AG09309 (cell line): ENCODE data around the gene UBALD2.

Experiments
- DNase-seq: peaks from one replicate; pipeline ENCODE4 v3.0.0-alpha.2; 2010; ENCODE audit warnings: low read depth
- H3K4me3 ChIP-seq: 2 replicates; pipeline ENCODE4 v1.5.1; 2011; ENCODE audit warnings: mild to moderate bottlenecking, low read depth, low read length, moderate library complexity; ENCODE audit not compliant: control insufficient read depth
- TF ChIP-seq, protein P1 (sequence below): IDR thresholded peaks from 2 replicates; pipeline ENCODE4 v1.5.1; 2011; ENCODE audit warnings: mild to moderate bottlenecking, low read depth, low read length, inconsistent platforms; ENCODE audit not compliant: insufficient read depth, control insufficient read depth; ENCODE audit errors: missing control alignments

Gene UBALD2

GRCh38 chr17:76309461-76309860 is 44.3 kb downstream of the UBALD2 start:
- no peak overlapping the region for H3K4me3 ChIP-seq
- TF ChIP-seq, protein P1, sequence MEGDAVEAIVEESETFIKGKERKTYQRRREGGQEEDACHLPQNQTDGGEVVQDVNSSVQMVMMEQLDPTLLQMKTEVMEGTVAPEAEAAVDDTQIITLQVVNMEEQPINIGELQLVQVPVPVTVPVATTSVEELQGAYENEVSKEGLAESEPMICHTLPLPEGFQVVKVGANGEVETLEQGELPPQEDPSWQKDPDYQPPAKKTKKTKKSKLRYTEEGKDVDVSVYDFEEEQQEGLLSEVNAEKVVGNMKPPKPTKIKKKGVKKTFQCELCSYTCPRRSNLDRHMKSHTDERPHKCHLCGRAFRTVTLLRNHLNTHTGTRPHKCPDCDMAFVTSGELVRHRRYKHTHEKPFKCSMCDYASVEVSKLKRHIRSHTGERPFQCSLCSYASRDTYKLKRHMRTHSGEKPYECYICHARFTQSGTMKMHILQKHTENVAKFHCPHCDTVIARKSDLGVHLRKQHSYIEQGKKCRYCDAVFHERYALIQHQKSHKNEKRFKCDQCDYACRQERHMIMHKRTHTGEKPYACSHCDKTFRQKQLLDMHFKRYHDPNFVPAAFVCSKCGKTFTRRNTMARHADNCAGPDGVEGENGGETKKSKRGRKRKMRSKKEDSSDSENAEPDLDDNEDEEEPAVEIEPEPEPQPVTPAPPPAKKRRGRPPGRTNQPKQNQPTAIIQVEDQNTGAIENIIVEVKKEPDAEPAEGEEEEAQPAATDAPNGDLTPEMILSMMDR = no peak
- no peak for DNase-seq

GRCh38 chr17:76312735-76313134 is 47.6 kb downstream of the UBALD2 start:
- TF ChIP-seq, protein P1 = no peak
- no peak for DNase-seq
- no peak overlapping the region for H3K4me3 ChIP-seq

DNA sequence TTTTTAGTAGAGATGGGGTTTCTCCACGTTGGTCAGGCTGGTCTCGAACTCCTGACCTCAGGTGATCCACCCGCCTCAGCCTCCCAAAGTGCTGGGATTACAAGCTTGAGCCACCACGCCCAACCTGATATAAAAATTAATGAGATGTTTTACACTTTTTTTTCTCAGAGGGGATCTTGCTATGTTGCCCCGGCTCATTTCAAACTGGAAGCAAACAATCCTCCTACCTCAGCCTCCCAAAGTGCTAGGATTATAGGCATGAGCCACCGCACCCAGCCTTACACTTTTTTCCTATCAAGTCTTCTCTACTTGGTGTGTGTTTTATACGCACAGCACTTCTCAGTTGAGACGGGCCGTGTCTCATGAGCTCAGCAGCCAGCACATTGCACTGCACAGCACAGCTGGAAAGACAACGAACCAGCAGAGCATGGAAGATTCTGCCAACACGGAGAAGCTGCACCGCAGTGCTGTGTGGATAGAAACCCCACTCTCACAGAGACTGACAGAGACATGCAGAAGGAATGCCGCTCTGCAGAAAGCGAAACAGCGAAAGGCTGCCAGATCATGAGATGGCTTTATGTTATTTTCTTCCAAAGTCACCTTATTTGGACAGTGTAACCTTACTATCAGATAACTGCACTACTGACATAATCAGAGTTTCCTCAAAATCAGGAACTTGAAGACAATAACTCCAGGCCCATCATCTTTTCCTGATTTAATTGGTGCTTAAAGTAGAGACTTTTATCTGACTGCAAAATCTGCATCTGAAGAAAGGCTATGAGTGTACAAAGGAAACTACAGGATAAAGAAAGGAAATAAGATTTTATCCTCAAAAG is 49.5 kb downstream of the UBALD2 start:
- TF ChIP-seq, protein P1 = no peak
- no peak for DNase-seq
- H3K4me3 ChIP-seq = no peak overlapping the region

- TF ChIP-seq, protein P1 = no peak
- DNase-seq = no peak
- no peak overlapping the region for H3K4me3 ChIP-seq
These were observed 52.4 kb downstream of the UBALD2 start for GRCh38 chr17:76317535-76317934.

DNA sequence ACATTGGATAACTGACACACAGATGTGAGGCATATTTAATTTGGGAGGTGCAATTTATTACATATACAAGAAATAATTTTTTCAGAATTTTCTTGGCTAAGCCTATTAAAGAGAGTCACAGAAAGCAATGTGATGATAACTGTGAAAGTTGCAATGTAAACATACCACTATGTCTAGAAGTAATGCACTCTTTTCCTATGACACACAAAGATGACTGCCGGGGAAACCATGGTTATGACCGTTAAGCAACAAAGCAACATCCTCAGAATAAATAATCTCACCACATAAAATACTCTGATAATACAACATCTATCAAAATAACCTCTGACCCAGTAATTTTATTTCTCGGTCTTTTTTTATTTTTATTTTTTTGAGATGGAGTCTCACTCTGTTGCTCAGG is 53.4 kb downstream of the UBALD2 start:
- H3K4me3 ChIP-seq = no peak overlapping the region
- DNase-seq = no peak
- TF ChIP-seq, protein P1 = no peak
